Measurements from ENCODE around the gene ZNF331.
A peak's percentile ranks its signal among the peaks of the same experiment; 100 is the strongest.
"Not testable (repeated sequence)": the region's sequence is repeated elsewhere in the genome, so short reads cannot be mapped to it uniquely, and the experiment has no call there.

The ZNF331 gene

DNA sequence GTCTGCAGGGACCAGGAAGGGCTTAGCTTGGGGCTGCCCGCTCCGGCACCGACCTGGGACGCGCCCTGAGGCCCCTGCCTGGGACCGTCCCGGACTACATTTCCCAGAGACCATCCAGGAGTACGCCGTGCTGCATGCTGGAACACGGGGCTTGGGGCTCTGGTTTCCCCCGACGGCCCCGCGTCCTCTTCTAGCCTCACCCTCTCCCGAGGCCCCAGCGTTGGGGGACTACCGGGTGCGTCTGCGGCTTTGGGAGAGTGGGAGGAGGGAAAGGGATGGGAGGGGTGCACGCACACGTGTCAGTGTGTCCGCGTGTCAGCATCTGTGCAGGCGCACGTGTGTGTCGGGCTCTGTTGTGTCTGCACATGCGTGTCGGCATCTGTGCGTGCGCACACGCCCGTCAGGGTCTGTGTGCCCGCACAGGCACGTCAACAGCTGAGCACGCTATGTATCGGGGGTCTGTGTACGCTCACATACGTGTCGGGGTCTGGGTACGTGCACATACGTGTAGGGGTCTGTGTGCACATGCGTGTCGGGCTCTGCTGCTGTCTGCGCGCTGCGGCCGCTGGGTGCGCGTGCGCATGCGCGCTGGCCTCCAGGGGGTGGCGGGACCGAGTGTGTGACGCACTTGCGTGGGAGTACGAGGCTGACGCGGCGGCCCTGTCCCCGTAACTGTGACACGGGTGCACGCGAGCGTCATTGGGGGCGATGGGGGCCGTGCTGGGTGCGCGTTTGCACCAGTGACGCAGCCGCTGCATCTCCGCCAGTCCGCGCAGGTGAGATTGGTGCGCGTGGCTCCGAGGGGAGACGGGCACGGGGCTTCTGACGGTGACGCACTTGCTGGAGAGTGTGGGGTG, at the start of gene ZNF331:
ZNF331 (plus strand) TSS at position 625 of the 857 bp plus-strand sequence. CDS start 31,232 bp downstream, outside the sequence.
- peak; percentile 69 for DNase-seq

DNA sequence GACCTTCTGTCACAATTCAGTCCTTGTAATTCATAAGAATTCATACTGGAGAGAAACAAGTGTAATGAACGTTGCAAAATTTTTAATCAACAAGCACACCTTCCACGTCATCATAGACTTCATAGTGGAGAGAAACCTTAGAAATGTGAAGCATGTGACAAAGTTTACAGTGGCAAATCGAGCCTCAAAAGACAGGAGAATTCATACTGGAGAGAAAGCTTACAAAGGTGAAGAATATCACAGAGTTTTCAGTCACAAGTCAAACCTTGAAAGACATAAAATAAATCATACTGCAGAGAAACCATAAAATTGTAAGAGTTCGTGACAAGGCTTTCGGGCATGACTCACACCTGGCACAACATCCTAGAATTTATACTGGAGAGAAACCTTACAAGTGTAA, 45.8 kb upstream of the ZNF331 start:
- DNase-seq, result no peak

DNA sequence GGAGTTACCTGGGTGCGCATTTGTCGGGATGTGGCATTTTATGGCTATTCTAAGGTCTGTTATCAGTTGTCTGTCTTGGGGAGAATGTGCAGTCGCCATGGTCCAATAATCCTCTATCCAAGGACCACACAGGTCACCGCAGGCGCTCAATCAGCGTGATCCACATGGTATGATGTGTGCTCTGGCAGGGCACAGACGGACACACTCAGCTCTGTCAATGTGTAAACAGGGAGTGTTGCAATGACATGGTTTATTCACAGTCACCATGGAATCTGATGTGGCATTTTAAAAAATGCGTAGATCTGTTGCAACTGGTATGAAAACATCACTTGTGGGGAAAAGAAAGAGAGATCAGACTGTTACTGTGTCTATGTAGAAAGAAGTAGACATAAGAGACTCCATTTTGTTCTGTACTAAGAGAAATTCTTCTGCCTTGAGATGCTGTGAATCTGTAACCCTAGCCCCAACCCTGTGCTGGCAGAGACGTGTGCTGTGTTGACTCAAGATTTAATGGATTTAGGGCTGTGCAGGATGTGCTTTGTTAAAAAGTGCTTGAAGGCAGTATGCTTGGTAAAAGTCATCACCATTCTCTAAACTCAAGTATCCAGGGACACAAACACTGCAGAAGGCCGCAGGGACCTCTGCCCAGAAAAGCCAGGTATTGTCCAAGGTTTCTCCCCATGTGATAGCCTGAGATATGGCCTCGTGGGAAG, 40.5 kb upstream of the ZNF331 start:
- not testable (repeated sequence) for DNase-seq

DNA sequence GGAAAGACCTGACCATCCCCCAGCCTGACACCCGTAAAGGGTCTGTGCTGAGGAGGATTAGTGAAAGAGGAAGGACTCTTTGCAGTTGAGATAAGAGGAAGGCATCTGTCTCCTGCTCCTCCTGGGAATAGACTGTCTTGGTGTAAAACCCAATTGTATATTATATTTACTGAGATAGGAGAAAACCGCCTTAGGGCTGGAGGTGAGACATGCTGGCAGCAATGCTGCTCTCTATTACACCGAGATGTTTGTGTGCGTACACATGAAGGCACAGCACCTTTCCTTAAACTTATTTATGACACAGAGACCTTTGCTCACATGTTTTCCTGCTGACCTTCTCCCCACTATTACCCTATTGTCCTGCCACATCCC, 39.9 kb upstream of the ZNF331 start:
- DNase-seq, result not testable (repeated sequence)

DNA sequence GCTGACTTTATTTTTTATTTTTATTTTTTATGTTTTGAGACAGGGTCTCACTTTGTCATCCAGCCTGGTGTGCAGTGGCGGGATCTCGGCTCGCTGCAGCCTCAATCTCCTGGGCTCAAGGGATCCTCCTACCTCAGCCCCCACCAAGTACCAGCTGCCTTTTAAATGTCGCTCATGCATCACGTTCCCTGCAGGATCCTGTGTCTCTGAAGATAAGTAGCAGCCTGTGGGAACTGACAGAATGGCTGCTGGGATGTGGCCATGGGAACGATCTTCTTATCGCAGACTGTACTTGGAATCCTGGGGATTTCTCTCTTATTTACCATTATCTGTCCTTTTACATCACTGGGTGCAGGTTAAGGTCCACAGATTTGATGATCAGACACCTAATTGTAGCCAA, 34.8 kb upstream of the ZNF331 start:
- DNase-seq, result not testable (repeated sequence)

DNA sequence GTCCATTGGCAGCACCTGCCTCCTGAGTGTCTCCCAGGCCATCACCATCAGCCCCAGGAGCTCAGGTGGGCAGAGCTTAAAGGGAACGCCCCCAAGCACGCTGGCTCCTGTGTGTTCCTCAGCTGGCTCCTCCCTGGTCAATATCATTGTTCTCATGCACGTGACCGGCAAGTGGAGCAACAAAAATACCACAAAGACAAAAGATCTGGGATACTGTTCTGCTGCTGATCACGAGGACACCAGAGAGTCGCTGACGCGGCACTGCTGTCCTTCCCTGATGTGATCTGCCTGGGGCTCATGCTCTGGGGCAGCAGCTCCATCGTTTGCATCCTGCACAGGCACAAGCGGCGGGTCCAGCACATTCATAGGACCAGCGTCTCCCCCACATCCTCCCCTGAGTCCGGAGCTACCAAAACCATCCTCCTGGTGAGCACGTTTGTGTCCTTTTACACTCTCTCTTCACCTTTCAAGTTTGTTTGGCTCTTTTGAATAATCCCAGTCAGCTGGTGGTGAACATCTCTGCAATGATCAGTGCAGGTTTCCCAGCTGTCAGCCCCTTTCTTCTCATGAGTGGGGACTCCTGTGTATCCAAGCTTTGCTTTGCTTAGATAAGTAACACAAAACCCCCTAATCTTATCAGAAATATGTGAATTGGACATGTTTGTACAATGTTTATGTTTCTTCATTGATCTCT, 34.1 kb upstream of the ZNF331 start:
- not testable (repeated sequence) for DNase-seq

DNA sequence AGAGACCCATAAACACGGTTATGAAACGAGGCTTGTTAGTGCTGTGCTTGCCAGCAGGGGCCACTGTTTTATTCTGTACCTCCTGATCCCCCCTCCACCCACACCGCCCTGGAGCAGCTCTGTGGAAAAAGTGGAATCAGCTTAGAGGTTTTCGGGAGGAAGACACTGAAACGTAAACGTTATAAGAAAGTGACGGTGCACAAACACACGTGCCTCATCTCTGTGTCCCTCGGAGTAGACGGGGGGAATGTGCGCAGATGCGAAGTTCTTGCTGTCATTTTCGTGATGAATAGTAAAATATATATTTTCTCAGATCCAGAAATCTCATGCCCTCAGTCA, 33.6 kb upstream of the ZNF331 start:
- not testable (repeated sequence) for DNase-seq

DNA sequence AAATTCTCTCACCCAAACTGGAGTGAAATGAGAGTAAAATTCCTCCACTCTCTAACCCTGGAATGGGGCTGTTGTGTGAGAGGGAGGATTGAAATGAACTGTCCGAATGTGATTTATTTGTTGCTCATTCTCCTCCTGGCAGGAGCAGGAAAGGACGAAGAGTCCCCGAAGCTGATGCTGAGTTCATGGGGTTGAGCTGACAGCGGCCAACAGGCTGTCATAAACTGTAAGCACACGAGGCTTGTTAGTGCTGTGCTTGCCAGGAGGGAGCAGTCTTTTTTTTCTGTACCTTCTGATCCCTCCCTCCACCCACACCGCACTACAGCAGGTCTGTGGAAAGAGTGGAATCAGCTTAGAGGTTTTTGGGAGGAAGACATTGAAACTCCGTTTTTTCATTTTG, 33.1 kb upstream of the ZNF331 start:
- DNase-seq, result no peak

DNA sequence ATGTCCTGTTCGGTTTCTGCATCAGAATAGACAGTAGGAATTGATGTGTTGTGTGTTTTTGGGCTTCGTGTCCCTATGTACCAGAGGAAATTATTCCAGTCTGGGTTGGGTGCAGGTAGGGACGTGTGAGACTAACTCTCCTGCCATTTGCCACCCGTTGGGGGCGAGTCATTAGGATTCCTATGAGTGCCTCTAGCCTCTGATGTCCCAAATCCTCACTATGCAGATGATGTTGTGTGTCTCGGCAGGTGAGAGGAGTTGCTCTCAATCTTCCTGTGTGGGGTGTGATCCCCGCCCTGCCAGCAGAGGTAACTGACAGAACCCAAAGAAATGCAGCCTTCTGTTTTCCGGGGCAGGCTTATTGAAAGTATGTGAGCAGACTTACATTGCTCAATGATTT, 31.2 kb upstream of the ZNF331 start:
- no peak for DNase-seq

DNA sequence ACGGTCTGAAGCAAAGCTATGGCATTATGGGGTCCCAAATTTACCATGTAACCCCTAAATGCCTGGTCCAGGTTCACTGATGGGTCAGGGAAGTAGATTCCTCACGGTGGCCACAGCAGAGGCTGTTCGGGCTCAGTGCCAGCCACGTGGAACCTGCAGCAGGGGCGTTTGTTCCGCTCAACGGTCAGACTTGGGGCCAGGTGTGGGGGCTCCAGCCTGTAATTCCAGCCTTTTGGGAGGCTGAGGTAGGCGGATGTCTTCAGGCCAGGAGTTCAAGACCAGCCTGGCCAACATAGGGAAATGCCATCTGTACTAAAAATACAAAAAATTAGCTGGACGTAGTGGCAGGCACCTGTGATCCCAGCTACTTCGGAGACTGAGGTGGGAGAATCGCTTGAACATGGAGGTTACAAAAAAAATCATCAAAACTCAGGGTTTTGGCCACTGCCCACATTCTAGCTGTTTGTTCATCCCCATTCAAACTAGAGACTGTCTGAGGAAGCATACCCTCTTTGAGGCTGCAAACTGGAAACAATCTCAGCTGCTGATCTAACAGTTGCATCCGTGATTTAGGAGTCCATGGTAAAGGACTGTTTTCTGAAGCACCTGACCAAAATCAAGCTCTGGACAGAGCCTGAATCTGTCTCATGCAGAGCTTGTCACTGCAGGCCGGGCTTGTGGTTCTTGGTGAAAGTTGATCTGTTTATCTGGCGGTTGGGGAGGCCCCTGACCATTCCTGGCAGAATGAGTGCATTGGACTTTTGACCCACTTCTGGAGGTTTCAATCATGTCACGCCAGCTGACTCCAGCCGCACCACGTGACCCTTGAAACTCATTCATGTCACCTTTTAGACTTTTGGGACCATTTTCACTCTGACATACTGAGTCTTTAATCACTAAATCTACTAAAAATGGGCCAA, 30.2 kb upstream of the ZNF331 start:
- DNase-seq, result no peak

DNA sequence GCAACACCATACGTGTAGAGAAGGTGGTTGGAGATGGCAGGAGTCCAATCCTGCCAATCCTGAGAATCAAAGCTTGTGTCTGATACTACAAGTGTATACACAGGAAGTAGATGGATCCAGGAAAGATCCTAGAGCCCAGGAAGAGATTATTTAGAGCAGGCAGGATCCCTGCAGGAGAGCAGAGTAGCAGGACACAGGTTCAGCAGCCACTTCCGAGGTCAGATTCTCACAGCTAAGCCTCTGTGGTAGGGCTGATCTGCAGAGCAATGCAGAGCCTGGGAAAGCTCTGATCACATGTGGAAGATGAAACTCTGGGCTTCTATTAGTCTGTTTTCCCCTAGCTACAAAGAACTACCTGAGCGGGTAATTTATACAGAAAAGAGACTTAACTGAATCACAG, 28.5 kb upstream of the ZNF331 start:
- DNase-seq, result no peak

DNA sequence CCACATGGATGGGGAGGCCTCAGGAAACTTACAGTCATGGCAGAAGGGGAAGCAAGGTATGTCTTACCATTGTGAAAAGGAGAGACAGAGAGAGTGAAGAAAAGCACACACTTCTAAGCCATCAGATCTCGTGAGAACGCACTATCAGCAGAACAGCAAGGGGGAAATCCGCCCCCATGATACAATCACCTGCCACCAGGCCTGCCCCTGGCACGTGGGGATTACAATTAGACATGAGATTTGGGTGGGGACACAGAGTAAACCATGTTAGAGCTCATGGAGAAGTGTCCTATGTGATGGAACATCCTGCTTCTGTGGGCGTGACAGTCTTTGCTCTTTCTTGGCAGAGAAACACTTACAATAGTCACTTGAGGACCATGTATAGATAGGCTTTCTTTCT, 28.1 kb upstream of the ZNF331 start:
- DNase-seq, result no peak

DNA sequence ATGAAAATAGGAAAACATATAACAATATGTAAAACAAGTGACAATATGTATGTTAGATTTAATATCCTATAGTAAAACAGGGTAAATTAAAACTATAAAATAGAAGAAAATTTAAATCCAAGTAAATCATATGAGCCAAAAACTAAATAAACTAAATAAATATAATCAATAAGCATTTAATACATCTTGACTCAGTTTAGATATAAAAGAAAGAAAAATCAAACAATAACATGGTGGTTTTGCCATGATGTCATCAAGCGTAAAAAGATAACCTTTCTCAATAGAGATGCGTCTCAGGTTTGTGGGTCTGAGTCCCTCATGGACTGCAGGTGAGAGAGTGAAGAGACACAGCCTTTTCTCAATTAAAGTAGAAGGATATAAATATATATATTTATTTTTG, 26.6 kb upstream of the ZNF331 start:
- DNase-seq, result no peak

DNA sequence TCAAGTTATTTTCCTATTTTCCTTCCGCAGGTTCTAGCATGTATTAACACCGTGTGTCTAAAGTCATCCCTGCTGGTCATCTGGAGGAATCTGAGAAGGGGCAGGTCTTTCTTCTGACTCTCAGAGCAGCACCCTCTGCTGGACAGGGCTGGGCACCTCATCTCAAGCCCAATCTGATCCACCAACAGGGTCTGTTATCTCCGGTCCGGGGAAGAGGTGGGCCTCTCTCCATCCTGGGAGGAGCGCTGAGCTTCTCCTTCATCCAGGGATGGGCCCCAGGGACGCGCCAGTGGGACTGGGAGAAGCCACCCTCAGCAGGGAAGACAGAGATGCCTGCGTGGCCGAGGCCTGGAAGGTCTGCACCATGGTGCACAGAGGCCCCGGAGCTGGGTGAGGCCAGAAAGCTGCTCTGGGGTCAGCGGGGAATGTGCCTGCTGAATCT, 26.0 kb upstream of the ZNF331 start:
- DNase-seq, result peak; percentile 40

DNA sequence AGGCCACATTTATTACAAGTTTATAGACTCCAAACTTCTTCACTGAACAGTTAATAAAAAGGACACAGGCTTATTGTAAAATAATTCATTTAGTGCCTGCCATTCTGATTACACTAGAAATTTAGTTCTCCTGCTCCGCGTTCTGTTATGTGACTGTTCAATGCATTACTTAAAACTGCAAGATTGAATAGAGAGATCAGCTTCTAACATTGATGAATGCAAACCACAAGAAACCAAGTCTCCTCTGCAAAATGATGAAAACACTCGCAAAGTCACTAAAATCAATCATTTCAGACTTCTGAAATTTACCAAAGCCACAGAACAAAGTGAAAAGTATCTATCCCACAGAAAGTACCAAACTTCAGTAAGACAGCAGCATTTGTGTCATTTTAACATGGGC, 22.9 kb upstream of the ZNF331 start:
- not testable (repeated sequence) for DNase-seq

DNA sequence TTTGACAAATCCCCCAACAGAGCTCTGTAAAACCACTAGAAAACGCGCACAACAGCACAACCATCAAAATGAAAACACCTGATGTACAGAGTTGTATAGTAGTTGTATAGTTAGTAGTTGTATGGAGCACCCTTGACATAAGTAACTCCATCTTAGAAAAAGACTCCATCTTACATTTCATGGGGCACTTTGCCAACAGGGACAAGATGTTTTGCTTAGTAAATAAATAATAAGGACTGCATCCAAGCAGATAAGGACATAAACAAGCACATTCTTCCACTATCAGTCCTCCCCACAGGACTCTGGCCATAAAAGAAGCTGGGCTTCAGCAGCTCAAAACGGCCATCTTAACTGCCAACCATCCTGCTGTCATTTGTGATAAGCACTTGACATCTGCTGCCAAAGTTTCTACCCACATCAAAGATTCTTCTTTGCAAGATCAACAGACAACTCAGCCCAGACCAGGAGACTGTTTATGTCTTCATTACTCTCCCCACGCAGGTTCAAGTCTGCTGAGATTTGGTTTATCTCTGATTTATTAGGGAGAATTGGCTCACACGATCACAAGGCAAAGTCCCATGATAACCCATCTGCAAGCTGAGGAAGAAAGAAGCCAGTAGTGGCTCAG, 20.7 kb upstream of the ZNF331 start:
- no peak for DNase-seq

DNA sequence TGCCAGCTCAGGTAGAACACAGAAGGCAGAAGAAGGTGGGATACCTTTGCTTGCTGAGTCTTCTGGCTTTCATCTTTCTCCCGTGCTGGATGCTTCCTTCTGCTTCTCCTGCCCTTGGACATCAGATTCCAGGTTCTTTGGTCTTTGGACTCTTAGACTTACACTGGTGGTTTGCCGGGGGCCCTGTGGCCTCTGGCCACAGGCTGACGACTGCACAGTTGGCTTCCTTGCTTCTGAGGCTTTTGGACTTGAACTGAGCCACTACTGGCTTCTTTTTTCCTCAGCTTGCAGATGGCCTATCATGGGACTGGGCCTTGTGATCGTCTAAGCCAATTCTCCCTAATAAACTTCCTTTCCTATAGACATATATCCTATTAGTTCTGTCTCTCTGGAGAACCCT, 19.8 kb upstream of the ZNF331 start:
- no peak for DNase-seq

DNA sequence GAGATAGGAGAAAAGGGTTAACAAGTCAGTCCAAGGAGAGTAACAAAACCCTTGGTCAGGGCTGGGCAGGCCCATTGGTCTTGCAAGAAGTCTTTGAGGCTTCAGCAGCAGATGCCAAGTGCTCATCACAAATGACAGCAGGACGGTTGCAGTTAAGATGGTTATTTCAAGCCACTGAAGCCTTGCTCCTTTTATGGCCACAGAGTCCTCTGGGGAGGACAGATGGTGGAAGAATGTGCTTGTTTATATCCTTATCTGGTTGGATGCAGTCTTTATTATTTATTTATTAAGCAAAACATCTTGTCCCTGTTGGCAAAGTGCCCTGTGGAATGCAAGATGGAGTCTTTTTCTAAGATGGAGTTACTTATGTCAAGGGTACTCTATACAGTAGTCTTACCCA, 19.2 kb upstream of the ZNF331 start:
- DNase-seq, result no peak

DNA sequence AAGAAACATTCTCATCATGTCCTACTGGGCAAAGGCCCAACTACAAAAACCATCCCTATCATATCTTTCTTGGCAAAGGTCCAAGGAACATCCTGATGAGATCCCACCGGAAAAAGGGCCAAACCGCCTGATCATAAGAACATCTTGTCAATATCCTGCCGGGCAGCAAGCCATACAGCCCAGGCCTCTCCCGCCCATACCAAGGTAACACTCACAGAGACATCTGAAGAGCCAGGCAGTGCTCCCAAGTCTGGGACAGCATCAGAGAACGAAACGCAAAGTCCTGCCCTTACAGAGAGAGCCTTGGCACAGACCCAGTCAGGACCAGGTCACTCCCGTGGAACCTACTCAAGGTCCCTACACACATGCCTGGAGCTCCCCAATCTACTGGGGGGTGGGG, 18.5 kb upstream of the ZNF331 start:
- no peak for DNase-seq

DNA sequence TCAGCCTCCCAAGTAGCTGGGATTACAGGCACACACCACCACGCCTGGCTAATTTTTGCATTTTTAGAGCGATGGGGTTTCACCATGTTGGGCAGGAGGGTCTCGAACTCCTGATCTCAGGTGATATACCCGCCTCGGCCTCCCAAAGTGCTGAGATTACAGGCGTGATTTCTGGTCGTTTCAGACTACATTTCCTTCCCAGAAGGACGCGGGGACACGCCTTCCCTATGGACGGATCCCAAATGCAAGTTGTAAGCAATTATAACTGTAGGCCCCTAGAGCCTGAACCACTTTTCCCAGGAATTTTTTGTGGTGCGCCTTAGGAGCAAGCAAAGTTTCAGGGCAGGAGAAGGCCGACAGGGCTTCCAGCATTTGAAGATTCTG, 17.8 kb upstream of the ZNF331 start:
- no peak for DNase-seq

DNA sequence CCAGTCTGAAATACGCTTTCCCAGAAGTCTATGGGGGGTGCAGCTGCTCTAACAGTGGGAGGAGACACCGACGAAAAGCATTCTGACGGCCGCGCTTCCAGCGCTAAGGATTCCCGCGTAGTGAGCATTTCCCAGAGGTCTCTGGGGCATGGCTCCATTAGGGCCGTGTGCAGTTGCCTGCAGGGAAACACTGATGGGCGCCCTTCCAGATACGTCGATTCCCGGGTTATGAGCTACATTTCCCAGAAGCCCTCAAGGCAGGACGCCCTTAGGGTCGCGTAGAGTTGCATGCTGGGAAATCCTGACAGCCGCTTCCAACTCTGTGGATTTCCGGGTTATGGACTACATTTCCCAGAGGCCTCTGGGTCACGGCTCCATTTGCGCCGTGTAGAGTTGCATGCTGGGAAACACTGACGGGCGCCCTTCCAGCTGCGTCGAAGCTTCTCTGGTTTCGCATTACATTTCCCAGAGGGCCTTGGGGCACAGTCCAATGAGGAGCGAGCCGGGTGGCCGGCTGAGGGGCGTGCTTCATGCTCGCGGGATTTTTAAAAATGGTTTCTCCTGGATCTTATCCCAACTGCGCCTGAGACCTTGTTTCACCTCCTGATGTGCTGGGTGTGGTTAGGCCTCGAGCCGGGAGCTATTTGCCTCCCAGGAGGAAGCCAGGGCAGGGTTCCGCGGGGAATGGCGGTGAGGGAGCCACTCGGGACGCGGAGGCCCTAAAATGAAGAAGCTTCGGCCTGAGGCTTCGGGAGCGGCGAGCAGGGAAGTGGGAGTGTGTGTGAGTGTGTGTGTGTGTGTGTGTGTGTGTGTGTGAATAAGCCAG, 17.2 kb upstream of the ZNF331 start:
- DNase-seq, result peak; percentile 99

Data from midbrain (tissue), 1 donor.